Suprapubic skin (tissue), 3 donors: ENCODE results near the gene DFFA.
"Not testable (repeated sequence)": the region's sequence is repeated elsewhere in the genome, so short reads cannot be mapped to it uniquely, and the experiment has no call there.

Source experiments
- CTCF ChIP-seq, 2 donors: fragments of 200-600 bp in 1 of 2; fragments of 450-650 bp in 1 of 2; sonication (generic) in 1 of 2; IDR thresholded peaks; one replicate each; pipeline ENCODE4 v1.5.1; 2016 to 2019; ENCODE audit warnings: antibody characterized with exemption in 2 of 2, mild to moderate bottlenecking in 1 of 2, moderate library complexity in 1 of 2
- EP300 ChIP-seq: sonication (generic); formaldehyde crosslinking; IDR thresholded peaks from one replicate; pipeline ENCODE4 v1.6.1; 2017; ENCODE audit warnings: antibody characterized with exemption
- POLR2A ChIP-seq, 2 donors: fragments of 450-650 bp; IDR thresholded peaks; one replicate each; pipeline ENCODE4 v1.6.1; 2017; ENCODE audit warnings: antibody characterized with exemption in 2 of 2, mild to moderate bottlenecking in 2 of 2, moderate library complexity in 2 of 2

GRCh38 chr1:10474309-10474612 is 1.9 kb upstream of the DFFA start:
- not testable (repeated sequence) for TF ChIP-seq CTCF (IDR thresholded peaks at IDR 0.05); EP300; POLR2A (IDR thresholded peaks at IDR 0.05)
